HG02970 (cell line): ENCODE data around the gene PLCL1.
"Not testable (repeated sequence)": the region's sequence is repeated elsewhere in the genome, so short reads cannot be mapped to it uniquely, and the experiment has no call there.

Experiments used
- ATAC-seq: cut with Tn5 transposase; IDR thresholded peaks from one replicate; pipeline ENCODE4 v1.9.1; 2021; ENCODE audit warnings: mild to moderate bottlenecking, moderate library complexity, moderate number of reproducible peaks; ENCODE audit not compliant: unreplicated experiment, low FRiP score

PLCL1 gene

GRCh38 chr2:198143156-198143555 lies 338.8 kb downstream of the PLCL1 start:
- ATAC-seq = no peak

- no peak for ATAC-seq
Measured at GRCh38 chr2:198143793-198144192, 339.4 kb downstream of the PLCL1 start.

GRCh38 chr2:198144660-198145059 lies 340.3 kb downstream of the PLCL1 start:
- no peak for ATAC-seq

- ATAC-seq = no peak
Measured at GRCh38 chr2:198146346-198146940, 342.1 kb downstream of the PLCL1 start.

- no peak for ATAC-seq
Measured at GRCh38 chr2:198157314-198157713, 352.9 kb downstream of the PLCL1 start.

- no peak for ATAC-seq
Measured at GRCh38 chr2:198161151-198161550, 356.8 kb downstream of the PLCL1 start.

- ATAC-seq = no peak
Measured at GRCh38 chr2:198162276-198162675, 357.9 kb downstream of the PLCL1 start.

- ATAC-seq = no peak
Measured at GRCh38 chr2:198164843-198165242, 360.4 kb downstream of the PLCL1 start.

GRCh38 chr2:198165289-198165688 lies 360.9 kb downstream of the PLCL1 start:
- no peak for ATAC-seq

GRCh38 chr2:198167346-198167745 lies 363.0 kb downstream of the PLCL1 start:
- ATAC-seq = no peak

GRCh38 chr2:198168651-198169050 lies 364.3 kb downstream of the PLCL1 start:
- no peak for ATAC-seq

- no peak for ATAC-seq
Measured at GRCh38 chr2:198173242-198173641, 368.8 kb downstream of the PLCL1 start.

GRCh38 chr2:198173864-198174263 lies 369.5 kb downstream of the PLCL1 start:
- no peak for ATAC-seq

GRCh38 chr2:198175271-198175670 lies 370.9 kb downstream of the PLCL1 start:
- ATAC-seq = no peak

GRCh38 chr2:198177040-198177439 lies 372.6 kb downstream of the PLCL1 start:
- no peak for ATAC-seq

GRCh38 chr2:198178766-198179165 lies 374.4 kb downstream of the PLCL1 start:
- ATAC-seq = no peak

GRCh38 chr2:198186257-198186656 lies 381.9 kb downstream of the PLCL1 start:
- no peak for ATAC-seq

- ATAC-seq = no peak
Measured at GRCh38 chr2:198187841-198188240, 383.4 kb downstream of the PLCL1 start.

- no peak for ATAC-seq
Measured at GRCh38 chr2:198188982-198189381, 384.6 kb downstream of the PLCL1 start.

- ATAC-seq = no peak
Measured at GRCh38 chr2:198191651-198192050, 387.3 kb downstream of the PLCL1 start.

- not testable (repeated sequence) for ATAC-seq
Measured at GRCh38 chr2:198196556-198196955, 392.2 kb downstream of the PLCL1 start.
